ENCODE results near the gene IMMP2L. TPM values are rescaled to one million over a fixed set of nuclear protein-coding genes. Genes with fewer than 3 reads are reported as not detected.

Gene IMMP2L
- total RNA-seq, 1 donor from 2014 or later = 31.9 TPM

DNA sequence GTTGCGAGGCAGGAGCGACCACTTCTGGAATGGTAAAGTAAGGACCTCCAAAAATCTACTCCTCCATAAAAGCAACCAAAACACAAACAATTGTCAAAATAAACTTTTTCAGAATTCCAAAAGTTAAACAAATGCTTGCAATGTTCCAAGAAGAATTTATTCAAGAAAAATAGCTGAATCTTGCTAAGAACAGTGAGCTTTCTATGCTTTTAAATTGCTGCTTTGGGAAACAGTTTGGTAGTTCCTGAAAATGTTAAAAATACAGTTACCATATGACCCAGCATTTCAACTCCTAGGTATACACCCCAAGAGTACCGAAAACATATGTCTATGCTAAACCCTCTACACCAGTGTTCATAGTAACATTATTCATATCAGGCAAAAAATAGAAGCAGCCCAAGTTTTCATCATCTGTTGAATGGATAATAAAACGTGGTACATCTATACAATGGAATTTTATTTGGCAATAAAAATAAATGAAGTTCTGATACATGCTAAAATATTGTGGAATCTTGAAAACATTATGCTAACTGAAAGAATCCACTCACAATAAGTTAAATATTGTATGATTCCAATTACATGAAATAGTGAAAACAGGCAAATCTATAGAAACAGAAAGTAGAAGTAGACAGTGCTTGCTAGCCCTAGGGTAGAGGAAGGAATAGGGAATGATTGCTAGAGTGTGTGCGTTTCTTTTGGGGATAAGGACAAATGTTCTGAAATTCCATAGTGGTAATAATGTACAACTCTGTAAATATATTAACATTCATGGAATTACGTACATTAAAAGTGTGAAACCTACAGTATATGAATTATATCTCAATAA lies 414.4 kb downstream of the IMMP2L start:
- no peak for DNase-seq
- ChIA-PET POLR2A (no interaction called here), CTCF (no interaction called here)
- H3K4me3 Mint-ChIP-seq = no peak overlapping the region
- no peaks in the 10 kb centered on the region for H3K36me3 Mint-ChIP-seq (ENCODE audit: low read depth)
- no peaks in the 10 kb centered on the region for H3K27me3 Mint-ChIP-seq
- ATAC-seq (ENCODE audit: low read depth) = no peak
- intact Hi-C loops (cut with micrococcal nuclease) = no loop called here
- no peaks in the 10 kb centered on the region for H3K4me1 Mint-ChIP-seq
- H3K27ac Mint-ChIP-seq = no peak overlapping the region
- TF ChIP-seq, protein P1, sequence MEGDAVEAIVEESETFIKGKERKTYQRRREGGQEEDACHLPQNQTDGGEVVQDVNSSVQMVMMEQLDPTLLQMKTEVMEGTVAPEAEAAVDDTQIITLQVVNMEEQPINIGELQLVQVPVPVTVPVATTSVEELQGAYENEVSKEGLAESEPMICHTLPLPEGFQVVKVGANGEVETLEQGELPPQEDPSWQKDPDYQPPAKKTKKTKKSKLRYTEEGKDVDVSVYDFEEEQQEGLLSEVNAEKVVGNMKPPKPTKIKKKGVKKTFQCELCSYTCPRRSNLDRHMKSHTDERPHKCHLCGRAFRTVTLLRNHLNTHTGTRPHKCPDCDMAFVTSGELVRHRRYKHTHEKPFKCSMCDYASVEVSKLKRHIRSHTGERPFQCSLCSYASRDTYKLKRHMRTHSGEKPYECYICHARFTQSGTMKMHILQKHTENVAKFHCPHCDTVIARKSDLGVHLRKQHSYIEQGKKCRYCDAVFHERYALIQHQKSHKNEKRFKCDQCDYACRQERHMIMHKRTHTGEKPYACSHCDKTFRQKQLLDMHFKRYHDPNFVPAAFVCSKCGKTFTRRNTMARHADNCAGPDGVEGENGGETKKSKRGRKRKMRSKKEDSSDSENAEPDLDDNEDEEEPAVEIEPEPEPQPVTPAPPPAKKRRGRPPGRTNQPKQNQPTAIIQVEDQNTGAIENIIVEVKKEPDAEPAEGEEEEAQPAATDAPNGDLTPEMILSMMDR (IDR thresholded peaks at IDR 0.05) = no peak
- no peaks in the 10 kb centered on the region for H3K9me3 Mint-ChIP-seq

DNA sequence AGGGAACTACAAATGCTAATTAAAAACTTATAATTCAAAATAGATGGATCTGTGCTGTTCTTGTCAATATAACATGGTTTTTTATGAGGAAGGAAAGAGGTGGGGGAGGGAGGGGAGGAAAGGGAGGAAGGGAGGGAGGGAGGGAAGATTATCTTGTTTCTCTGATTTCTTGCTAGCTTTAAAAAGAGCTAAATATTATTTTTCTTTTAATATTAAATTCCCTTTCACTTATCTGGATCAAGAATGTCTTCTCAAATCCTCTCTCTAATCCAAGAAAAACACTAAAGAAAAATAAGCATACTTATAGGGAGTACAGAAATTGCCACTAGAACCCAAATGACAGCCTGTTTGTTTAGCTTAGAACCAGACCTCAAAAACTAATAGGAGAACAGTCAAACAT lies 416.2 kb downstream of the IMMP2L start:
- intact Hi-C loops (cut with micrococcal nuclease) = no loop called here
- Mint-ChIP-seq H3K27ac (no peak overlapping the region), H3K4me3 (no peak overlapping the region), H3K27me3 (no peaks in the 10 kb centered on the region), H3K9me3 (no peaks in the 10 kb centered on the region), H3K4me1 (no peaks in the 10 kb centered on the region), H3K36me3 (ENCODE audit: low read depth) (no peaks in the 10 kb centered on the region)
- no peak for ATAC-seq (ENCODE audit: low read depth)
- DNase-seq = no peak
- ChIA-PET CTCF (no interaction called here), POLR2A (no interaction called here)
- TF ChIP-seq, protein P1 (IDR thresholded peaks at IDR 0.05) = no peak

- no peak overlapping the region for H3K4me3 Mint-ChIP-seq
- ChIA-PET POLR2A (no interaction called here), CTCF (no interaction called here)
- H3K36me3 Mint-ChIP-seq (ENCODE audit: low read depth) = no peaks in the 10 kb centered on the region
- intact Hi-C loops (cut with micrococcal nuclease) = no loop called here
- H3K27ac Mint-ChIP-seq = no peak overlapping the region
- peaks cover 2% of the 10 kb centered on the region for H3K4me1 Mint-ChIP-seq
- no peaks in the 10 kb centered on the region for H3K27me3 Mint-ChIP-seq
- ATAC-seq (ENCODE audit: low read depth) (no peak), DNase-seq (no peak)
- H3K9me3 Mint-ChIP-seq = no peaks in the 10 kb centered on the region
- TF ChIP-seq, protein P1 (IDR thresholded peaks at IDR 0.05) = no peak
These were observed 416.8 kb downstream of the IMMP2L start for GRCh38 chr7:111145472-111145871.

GRCh38 chr7:111140091-111140865 lies 422.0 kb downstream of the IMMP2L start:
- TF ChIP-seq, protein P1 (IDR thresholded peaks at IDR 0.05) = no peak
- no peak overlapping the region for H3K27ac Mint-ChIP-seq
- no peaks in the 10 kb centered on the region for H3K9me3 Mint-ChIP-seq
- no peaks in the 10 kb centered on the region for H3K36me3 Mint-ChIP-seq (ENCODE audit: low read depth)
- peaks cover 28% of the 10 kb centered on the region for H3K4me1 Mint-ChIP-seq
- DNase-seq (no peak), ATAC-seq (ENCODE audit: low read depth) (no peak)
- H3K4me3 Mint-ChIP-seq = no peak overlapping the region
- CTCF ChIA-PET = interaction anchor here (0.5 to 0.9 kb wide), 2 partner anchors 41 to 851 kb away, joined by 3 to 5 read pairs; no protein-coding TSS in a partner anchor
- intact Hi-C loops (cut with micrococcal nuclease) = no loop called here
- POLR2A ChIA-PET = no interaction called here
- no peaks in the 10 kb centered on the region for H3K27me3 Mint-ChIP-seq

DNA sequence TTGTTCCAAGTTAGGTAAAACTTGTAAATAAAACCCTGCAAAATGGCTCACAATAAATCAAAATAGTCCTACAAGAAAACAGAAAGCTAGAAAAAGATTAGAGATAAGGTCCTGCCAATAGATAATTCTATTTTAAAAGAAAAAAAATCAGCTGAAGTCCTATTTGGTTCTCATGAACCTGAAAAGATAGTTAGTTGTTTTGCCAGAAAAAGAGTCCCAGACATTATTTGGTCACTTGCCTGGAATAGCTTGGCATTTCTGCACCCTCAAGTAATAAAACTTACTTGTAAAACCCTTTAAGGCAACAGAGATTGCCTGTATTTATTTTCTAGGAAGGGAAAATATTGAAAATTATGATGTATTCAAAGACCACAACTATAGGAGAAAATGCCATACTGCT lies 423.7 kb downstream of the IMMP2L start:
- peak overlapping the region; percentile 94 for H3K27ac Mint-ChIP-seq
- peak overlapping the region; percentile 73 for H3K4me3 Mint-ChIP-seq
- DNase-seq = no peak
- no peaks in the 10 kb centered on the region for H3K9me3 Mint-ChIP-seq
- H3K36me3 Mint-ChIP-seq (ENCODE audit: low read depth) = no peaks in the 10 kb centered on the region
- no peaks in the 10 kb centered on the region for H3K27me3 Mint-ChIP-seq
- ChIA-PET POLR2A (interaction anchor here (0.5 to 2.2 kb wide), 4 partner anchors 40 to 423 kb away, joined by 3 to 24 read pairs (median 7); partner anchors contain the start of gene IMMP2L), CTCF (interaction anchor here (1.7 kb wide), 2 partner anchors 11 to 40 kb away, joined by 5 to 9 read pairs; no protein-coding TSS in a partner anchor)
- peaks cover 28% of the 10 kb centered on the region for H3K4me1 Mint-ChIP-seq
- intact Hi-C loops (cut with micrococcal nuclease) = loop anchor here (5.0 kb wide), 1 partner anchor 424 kb away; the partner anchor contains the start of gene IMMP2L
- ATAC-seq (ENCODE audit: low read depth) = no peak
- TF ChIP-seq, protein P1 (IDR thresholded peaks at IDR 0.05) = no peak
